A673 (cell line): ENCODE results near the gene EIF2AK3.

ENCODE experiments used
- EZH2 ChIP-seq: fragments of 200-600 bp; sonication (generic); IDR thresholded peaks from 2 replicates; pipeline ENCODE4 v1.6.1; 2017; ENCODE audit warnings: borderline replicate concordance, low read depth, mild to moderate bottlenecking, mixed read lengths, antibody characterized with exemption, low read length; ENCODE audit not compliant: poor library complexity, severe bottlenecking
- TF ChIP-seq, protein P1 (sequence below): fragments of 300-800, 200-600 bp; sonication (generic); conservative IDR thresholded peaks from 2 replicates; pipeline ENCODE4 v1.5.1; 2017; ENCODE audit warnings: low read depth, mild to moderate bottlenecking, antibody characterized with exemption, low read length, moderate library complexity, mixed read lengths

DNA sequence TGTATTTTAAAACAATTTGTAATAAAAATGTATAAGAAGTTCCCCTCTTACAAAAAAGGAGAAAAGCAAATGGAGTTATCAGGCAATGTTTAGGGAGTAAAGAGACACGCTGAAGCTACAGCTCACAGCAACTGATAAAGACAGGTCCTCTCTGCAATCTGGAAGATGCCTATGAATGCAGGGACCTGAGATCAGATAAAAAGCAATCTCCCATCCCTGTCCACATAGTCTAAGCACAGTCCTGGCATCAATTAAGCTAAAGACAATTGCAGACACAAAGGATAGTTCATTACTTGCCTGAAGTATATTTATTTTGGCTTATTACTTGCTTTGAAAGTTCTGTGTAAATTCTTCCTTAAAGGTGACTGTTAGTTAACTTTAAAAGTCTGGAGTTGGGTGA, 5.0 kb downstream of the EIF2AK3 start:
- TF ChIP-seq, protein P1, sequence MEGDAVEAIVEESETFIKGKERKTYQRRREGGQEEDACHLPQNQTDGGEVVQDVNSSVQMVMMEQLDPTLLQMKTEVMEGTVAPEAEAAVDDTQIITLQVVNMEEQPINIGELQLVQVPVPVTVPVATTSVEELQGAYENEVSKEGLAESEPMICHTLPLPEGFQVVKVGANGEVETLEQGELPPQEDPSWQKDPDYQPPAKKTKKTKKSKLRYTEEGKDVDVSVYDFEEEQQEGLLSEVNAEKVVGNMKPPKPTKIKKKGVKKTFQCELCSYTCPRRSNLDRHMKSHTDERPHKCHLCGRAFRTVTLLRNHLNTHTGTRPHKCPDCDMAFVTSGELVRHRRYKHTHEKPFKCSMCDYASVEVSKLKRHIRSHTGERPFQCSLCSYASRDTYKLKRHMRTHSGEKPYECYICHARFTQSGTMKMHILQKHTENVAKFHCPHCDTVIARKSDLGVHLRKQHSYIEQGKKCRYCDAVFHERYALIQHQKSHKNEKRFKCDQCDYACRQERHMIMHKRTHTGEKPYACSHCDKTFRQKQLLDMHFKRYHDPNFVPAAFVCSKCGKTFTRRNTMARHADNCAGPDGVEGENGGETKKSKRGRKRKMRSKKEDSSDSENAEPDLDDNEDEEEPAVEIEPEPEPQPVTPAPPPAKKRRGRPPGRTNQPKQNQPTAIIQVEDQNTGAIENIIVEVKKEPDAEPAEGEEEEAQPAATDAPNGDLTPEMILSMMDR: no peak
- TF ChIP-seq EZH2: no peak
